H9 (cell line): Measurements from ENCODE around the gene DDX51. TPM values are rescaled to one million over a fixed set of nuclear protein-coding genes. Genes with fewer than 3 reads are reported as not detected.

ENCODE experiments used
- DNase-seq: peaks from one replicate; pipeline ENCODE4 v3.0.0-alpha.2; 2017
- H2AFZ ChIP-seq: one replicate; pipeline ENCODE4 v1.6.1; 2013; ENCODE audit warnings: mild to moderate bottlenecking, low read length, control low read depth, moderate library complexity
- H2AK5ac ChIP-seq: 2 replicates; pipeline ENCODE4 v1.6.1; 2013; ENCODE audit warnings: low read length, control low read depth, mixed read lengths; ENCODE audit not compliant: insufficient read length
- H2BK120ac ChIP-seq: one replicate; pipeline ENCODE4 v1.6.1; 2013; ENCODE audit warnings: low read depth, mild to moderate bottlenecking, low read length, control low read depth, inconsistent platforms; ENCODE audit not compliant: poor library complexity, severe bottlenecking
- H2BK12ac ChIP-seq: 2 replicates; pipeline ENCODE4 v1.6.1; 2013; ENCODE audit warnings: low read length, control low read depth, mixed read lengths, low read depth; ENCODE audit not compliant: insufficient read length
- H2BK15ac ChIP-seq: 2 replicates; pipeline ENCODE4 v1.6.1; 2013; ENCODE audit warnings: low read depth, low read length, control low read depth
- H2BK20ac ChIP-seq: one replicate; pipeline ENCODE4 v1.6.1; 2013; ENCODE audit warnings: low read depth, mild to moderate bottlenecking, low read length, control low read depth, inconsistent platforms; ENCODE audit not compliant: poor library complexity, severe bottlenecking
- H2BK5ac ChIP-seq: 2 replicates; pipeline ENCODE4 v1.6.1; 2013; ENCODE audit warnings: low read length, control low read depth, mixed read lengths; ENCODE audit not compliant: insufficient read length
- H3K14ac ChIP-seq: 2 replicates; pipeline ENCODE4 v1.6.1; 2013; ENCODE audit warnings: low read length, control low read depth; ENCODE audit not compliant: insufficient read depth
- H3K18ac ChIP-seq: 2 replicates; pipeline ENCODE4 v1.6.1; 2013; ENCODE audit warnings: low read depth, mild to moderate bottlenecking, mixed read lengths, low read length, control low read depth; ENCODE audit not compliant: insufficient read length
- H3K23ac ChIP-seq: 2 replicates; pipeline ENCODE4 v1.6.1; 2013; ENCODE audit warnings: low read length, control low read depth, mixed read lengths, low read depth; ENCODE audit not compliant: insufficient read length
- H3K23me2 ChIP-seq: 2 replicates; pipeline ENCODE4 v1.6.1; 2013; ENCODE audit warnings: low read depth, mild to moderate bottlenecking, mixed read lengths, low read length, control low read depth; ENCODE audit not compliant: insufficient read length, poor library complexity, severe bottlenecking
- H3K27ac ChIP-seq: 2 replicates; pipeline ENCODE4 v1.5.1; 2013; ENCODE audit warnings: low read length, control low read depth, mixed read lengths, low read depth; ENCODE audit not compliant: insufficient read length
- H3K27me3 ChIP-seq: 2 replicates; pipeline ENCODE4 v1.6.1; 2013; ENCODE audit warnings: low read length, control low read depth, inconsistent platforms; ENCODE audit not compliant: insufficient read depth
- H3K4ac ChIP-seq: 2 replicates; pipeline ENCODE4 v1.6.1; 2013; ENCODE audit warnings: low read depth, mild to moderate bottlenecking, control low read depth, inconsistent platforms, low read length, moderate library complexity
- H3K4me1 ChIP-seq: 2 replicates; pipeline ENCODE4 v1.6.1; 2013; ENCODE audit warnings: low read length, control low read depth, inconsistent platforms; ENCODE audit not compliant: insufficient read depth
- H3K4me2 ChIP-seq: 2 replicates; pipeline ENCODE4 v1.6.1; 2013; ENCODE audit warnings: low read length, control low read depth, mixed read lengths; ENCODE audit not compliant: insufficient read length, insufficient read depth
- H3K56ac ChIP-seq: 2 replicates; pipeline ENCODE4 v1.6.1; 2013; ENCODE audit warnings: low read depth, mild to moderate bottlenecking, mixed read lengths, low read length, control low read depth; ENCODE audit not compliant: insufficient read length
- H3K79me1 ChIP-seq: 2 replicates; pipeline ENCODE4 v1.6.1; 2013; ENCODE audit warnings: low read depth, mild to moderate bottlenecking, moderate library complexity, low read length, control low read depth, inconsistent platforms; ENCODE audit not compliant: insufficient read depth, poor library complexity, severe bottlenecking
- H3K79me2 ChIP-seq: 2 replicates; pipeline ENCODE4 v1.6.1; 2013; ENCODE audit warnings: low read length, control low read depth, inconsistent platforms; ENCODE audit not compliant: insufficient read depth
- H3K9ac ChIP-seq: 2 replicates; pipeline ENCODE4 v1.6.1; 2013; ENCODE audit warnings: low read length, control low read depth, mixed read lengths; ENCODE audit not compliant: insufficient read length; ENCODE audit errors: extremely low read depth
- H3K9me3 ChIP-seq: one replicate; pipeline ENCODE4 v1.6.1; 2013; ENCODE audit warnings: low read depth, low read length, inconsistent platforms; ENCODE audit not compliant: control insufficient read depth
- H3T11ph ChIP-seq: one replicate; pipeline ENCODE4 v1.6.1; 2013; ENCODE audit warnings: mild to moderate bottlenecking, low read length, control low read depth, inconsistent platforms
- H4K20me1 ChIP-seq: one replicate; pipeline ENCODE4 v1.6.1; 2013; ENCODE audit not compliant: control insufficient read depth, insufficient read length, insufficient read depth
- H4K5ac ChIP-seq: 2 replicates; pipeline ENCODE4 v1.6.1; 2013; ENCODE audit warnings: low read depth, mild to moderate bottlenecking, mixed read lengths, low read length, control low read depth; ENCODE audit not compliant: insufficient read length
- H4K8ac ChIP-seq: replicated peaks from 2 replicates; pipeline ENCODE4 v1.6.1; 2013; ENCODE audit warnings: low read length, control low read depth, mixed read lengths, low read depth; ENCODE audit not compliant: insufficient read length
- H4K91ac ChIP-seq: 2 replicates; pipeline ENCODE4 v1.6.1; 2013; ENCODE audit warnings: low read depth, mild to moderate bottlenecking, moderate library complexity, mixed read lengths, low read length, control low read depth; ENCODE audit not compliant: insufficient read length
- H3K27ac Mint-ChIP-seq, 3 experiments: 2 replicates in 2 of 3; 3 replicates in 1 of 3; pipeline ENCODE4 v1.8.0; 2020 to 2021; ENCODE audit warnings: mixed read lengths in 3 of 3, mild to moderate bottlenecking in 1 of 3, moderate library complexity in 1 of 3
- H3K27me3 Mint-ChIP-seq: 2 replicates; pipeline ENCODE4 v1.8.0; 2021; ENCODE audit warnings: low read depth, mild to moderate bottlenecking, moderate library complexity, mixed read lengths
- H3K36me3 Mint-ChIP-seq, 3 experiments: 2 replicates in 2 of 3; 3 replicates in 1 of 3; pipeline ENCODE4 v1.8.0; 2020 to 2021; ENCODE audit warnings: low read depth in 3 of 3, mixed read lengths in 3 of 3; ENCODE audit not compliant: insufficient read depth in 1 of 3
- H3K4me1 Mint-ChIP-seq, 2 experiments: 2 replicates each; pipeline ENCODE4 v1.8.0; 2020; ENCODE audit warnings: mixed read lengths in 2 of 2
- H3K4me3 Mint-ChIP-seq, 2 experiments: 2 replicates in 1 of 2; 3 replicates in 1 of 2; pipeline ENCODE4 v1.8.0; 2020 to 2021; ENCODE audit warnings: mild to moderate bottlenecking in 2 of 2, mixed read lengths in 2 of 2, moderate library complexity in 1 of 2
- H3K9me3 Mint-ChIP-seq, 2 experiments: 2 replicates in 1 of 2; 3 replicates in 1 of 2; pipeline ENCODE4 v1.8.0; 2020; ENCODE audit warnings: mild to moderate bottlenecking in 2 of 2, mixed read lengths in 2 of 2, moderate library complexity in 1 of 2
- WGBS: extraction: QIAGEN DNeasy Blood & Tissue Kit; methylation state at CpG from one replicate; pipeline ENCODE4 v1.1.7; 2013; ENCODE audit warnings: missing lambda C conversion rate, low lambda C conversion rate, mixed read lengths; ENCODE audit not compliant: insufficient read length; ENCODE audit errors: extremely low coverage; 5-methylcytosine and 5-hydroxymethylcytosine counted together
- total RNA-seq: library from RNA; stranded (reverse); gene quantifications from 2 replicates; pipeline ENCODE4 v1.2.1, GENCODE V29; 2021
- TF ChIP-seq, protein P1 (sequence below): fragments of 200-600 bp; sonication (generic); conservative IDR thresholded peaks from 3 replicates; pipeline ENCODE4 v1.8.0; 2021; ENCODE audit warnings: antibody characterized with exemption, mild to moderate bottlenecking

Gene DDX51
- total RNA-seq, 1 experiment from 2014 or later: 37.9 TPM

DNA sequence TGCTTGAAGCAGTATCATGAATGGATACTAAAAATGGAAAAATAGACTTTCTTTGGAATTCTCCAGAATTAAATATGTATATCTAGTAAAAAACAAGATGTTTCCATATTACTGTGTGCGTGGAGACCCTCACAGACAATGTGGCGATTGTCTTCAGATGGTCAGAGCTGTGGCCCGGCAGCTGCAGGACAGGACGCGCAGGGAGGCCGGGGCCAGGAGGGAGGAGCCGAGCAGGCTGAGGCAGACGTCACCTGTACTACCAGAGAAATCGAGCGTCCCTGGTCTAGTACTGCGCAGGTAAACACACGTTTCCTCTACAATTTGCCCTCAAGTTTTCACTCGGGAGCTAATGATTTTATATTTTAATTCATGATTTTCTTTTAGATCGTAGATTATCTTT is 22.8 kb downstream of the DDX51 start:
- no peaks in the 10 kb centered on the region for H4K20me1 ChIP-seq
- no peak overlapping the region for H2BK120ac ChIP-seq
- Mint-ChIP-seq H3K27ac (no peak overlapping the region), H3K4me3 (no peak overlapping the region), H3K9me3 (peaks cover 0 to 2% of the 10 kb centered on the region in 2 experiments; a peak in 1 of 5 replicates), H3K36me3 (peaks cover 29 to 47% (median 47%) of the 10 kb centered on the region in 3 experiments), H3K4me1 (no peaks in the 10 kb centered on the region), H3K27me3 (no peaks in the 10 kb centered on the region)
- TF ChIP-seq, protein P1, sequence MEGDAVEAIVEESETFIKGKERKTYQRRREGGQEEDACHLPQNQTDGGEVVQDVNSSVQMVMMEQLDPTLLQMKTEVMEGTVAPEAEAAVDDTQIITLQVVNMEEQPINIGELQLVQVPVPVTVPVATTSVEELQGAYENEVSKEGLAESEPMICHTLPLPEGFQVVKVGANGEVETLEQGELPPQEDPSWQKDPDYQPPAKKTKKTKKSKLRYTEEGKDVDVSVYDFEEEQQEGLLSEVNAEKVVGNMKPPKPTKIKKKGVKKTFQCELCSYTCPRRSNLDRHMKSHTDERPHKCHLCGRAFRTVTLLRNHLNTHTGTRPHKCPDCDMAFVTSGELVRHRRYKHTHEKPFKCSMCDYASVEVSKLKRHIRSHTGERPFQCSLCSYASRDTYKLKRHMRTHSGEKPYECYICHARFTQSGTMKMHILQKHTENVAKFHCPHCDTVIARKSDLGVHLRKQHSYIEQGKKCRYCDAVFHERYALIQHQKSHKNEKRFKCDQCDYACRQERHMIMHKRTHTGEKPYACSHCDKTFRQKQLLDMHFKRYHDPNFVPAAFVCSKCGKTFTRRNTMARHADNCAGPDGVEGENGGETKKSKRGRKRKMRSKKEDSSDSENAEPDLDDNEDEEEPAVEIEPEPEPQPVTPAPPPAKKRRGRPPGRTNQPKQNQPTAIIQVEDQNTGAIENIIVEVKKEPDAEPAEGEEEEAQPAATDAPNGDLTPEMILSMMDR: no peak
- H3K23ac ChIP-seq: no peak overlapping the region
- no peak overlapping the region for H2BK15ac ChIP-seq
- H3K23me2 ChIP-seq: no peaks in the 10 kb centered on the region
- no peak overlapping the region for H3T11ph ChIP-seq
- no peak overlapping the region for H4K91ac ChIP-seq
- no peaks in the 10 kb centered on the region for H3K9me3 ChIP-seq
- no peak overlapping the region for H3K14ac ChIP-seq
- no peak overlapping the region for H4K8ac ChIP-seq
- H3K79me2 ChIP-seq: no peaks in the 10 kb centered on the region
- H3K4ac ChIP-seq: no peak overlapping the region
- H3K4me2 ChIP-seq: no peak overlapping the region
- H2BK5ac ChIP-seq: no peak overlapping the region
- H3K9ac ChIP-seq: no peak overlapping the region
- no peak overlapping the region for H3K27ac ChIP-seq
- no peak overlapping the region for H3K18ac ChIP-seq
- H3K4me1 ChIP-seq: no peaks in the 10 kb centered on the region
- H3K79me1 ChIP-seq: no peaks in the 10 kb centered on the region
- no peak overlapping the region for H3K56ac ChIP-seq
- no peak overlapping the region for H4K5ac ChIP-seq
- no peaks in the 10 kb centered on the region for H3K27me3 ChIP-seq
- WGBS: no CpG with 5 or more reads among the region's 14 CpGs
- H2AFZ ChIP-seq: no peak overlapping the region
- H2BK20ac ChIP-seq: no peak overlapping the region
- DNase-seq: no peak
- H2AK5ac ChIP-seq: no peak overlapping the region
- no peak overlapping the region for H2BK12ac ChIP-seq
